CD14-positive monocyte (primary cell): ENCODE data around the gene ADAMTSL1. TPM values are rescaled to one million over a fixed set of nuclear protein-coding genes. Genes with fewer than 3 reads are reported as not detected.

Experiments used
- DNase-seq, 3 donors: peaks; one replicate each; pipeline ENCODE4 v3.0.0-alpha.2; 2011 to 2022
- H2AFZ ChIP-seq: 2 replicates; pipeline ENCODE4 v1.6.0; 2012; ENCODE audit warnings: mild to moderate bottlenecking, low read depth, low read length, inconsistent platforms; ENCODE audit not compliant: insufficient read depth, poor library complexity, severe bottlenecking
- H3K27ac ChIP-seq, 2 donors: 1 replicate in 1 of 2; 2 replicates in 1 of 2; pipeline ENCODE4 v1.5.1; 2012 to 2013; ENCODE audit warnings: low read length in 2 of 2, control low read depth in 1 of 2, inconsistent platforms in 1 of 2, low read depth in 1 of 2, mild to moderate bottlenecking in 1 of 2
- H3K27me3 ChIP-seq, 2 donors: one replicate each; pipeline versions ENCODE4 v1.6.0 to v1.6.1; 2011 to 2013; ENCODE audit warnings: low read length in 2 of 2; ENCODE audit not compliant: control insufficient read depth in 2 of 2, insufficient read depth in 2 of 2
- H3K36me3 ChIP-seq, 2 donors: replicated peaks in 1 of 2; 1 replicate in 1 of 2; 2 replicates in 1 of 2; pipeline versions ENCODE4 v1.5.1 to v1.6.1; 2012 to 2013; ENCODE audit warnings: low read length in 2 of 2, control low read depth in 1 of 2, inconsistent platforms in 1 of 2, mild to moderate bottlenecking in 1 of 2; ENCODE audit not compliant: insufficient read depth in 2 of 2, control insufficient read depth in 1 of 2
- H3K4me1 ChIP-seq, 2 donors: 1 replicate in 1 of 2; 2 replicates in 1 of 2; pipeline versions ENCODE4 v1.5.1 to v1.6.1; 2012 to 2013; ENCODE audit warnings: low read length in 2 of 2, control low read depth in 1 of 2, inconsistent platforms in 1 of 2, mild to moderate bottlenecking in 1 of 2, moderate library complexity in 1 of 2; ENCODE audit not compliant: insufficient read depth in 2 of 2, control insufficient read depth in 1 of 2
- H3K4me2 ChIP-seq: replicated peaks from 2 replicates; pipeline ENCODE3; 2012; ENCODE audit warnings: low read length, moderate library complexity, mild to moderate bottlenecking; ENCODE audit not compliant: poor library complexity, severe bottlenecking; ENCODE audit errors: extremely low read depth
- H3K4me3 ChIP-seq, 3 experiments: fragments of 200-600 bp in 1 of 3; sonication (generic) in 1 of 3; replicated peaks in 1 of 3; 1 replicate in 2 of 3; 2 replicates in 1 of 3; pipeline ENCODE4 v1.5.1; 2011 to 2013; ENCODE audit warnings: low read length in 3 of 3, mild to moderate bottlenecking in 3 of 3, control low read depth in 2 of 3, low read depth in 2 of 3, inconsistent platforms in 1 of 3, moderate library complexity in 1 of 3
- H3K79me2 ChIP-seq: 2 replicates; pipeline ENCODE4 v1.6.0; 2012; ENCODE audit warnings: mild to moderate bottlenecking, control low read depth, inconsistent platforms, low read length, moderate library complexity; ENCODE audit not compliant: insufficient read depth
- H3K9ac ChIP-seq: 2 replicates; pipeline ENCODE4 v1.6.0; 2017; ENCODE audit warnings: low read length, mild to moderate bottlenecking; ENCODE audit not compliant: insufficient read depth, poor library complexity, severe bottlenecking
- H3K9me3 ChIP-seq, 2 donors: replicated peaks in 1 of 2; 1 replicate in 1 of 2; 2 replicates in 1 of 2; pipeline versions ENCODE4 v1.5.1 to v1.6.1; 2012 to 2013; ENCODE audit warnings: low read length in 2 of 2, control low read depth in 1 of 2; ENCODE audit not compliant: control insufficient read depth in 1 of 2, insufficient read depth in 1 of 2
- H4K20me1 ChIP-seq: 2 replicates; pipeline ENCODE4 v1.6.0; 2012; ENCODE audit warnings: mild to moderate bottlenecking, low read length, control low read depth, moderate library complexity; ENCODE audit not compliant: insufficient read depth
- H3K27ac Mint-ChIP-seq, 7 donors: one replicate each; pipeline ENCODE4 v1.8.0; 2020; ENCODE audit warnings: mild to moderate bottlenecking in 7 of 7, mixed read lengths in 7 of 7, moderate library complexity in 6 of 7, inconsistent platforms in 2 of 7
- H3K27me3 Mint-ChIP-seq, 3 donors: one replicate each; pipeline ENCODE4 v1.8.0; 2021 to 2022; ENCODE audit warnings: low read depth in 3 of 3, mild to moderate bottlenecking in 3 of 3, mixed read lengths in 3 of 3, moderate library complexity in 3 of 3, inconsistent platforms in 1 of 3
- H3K36me3 Mint-ChIP-seq, 2 donors: one replicate each; pipeline ENCODE4 v1.8.0; 2020; ENCODE audit warnings: mixed read lengths in 2 of 2, inconsistent platforms in 1 of 2, mild to moderate bottlenecking in 1 of 2
- H3K4me1 Mint-ChIP-seq: one replicate; pipeline ENCODE4 v1.8.0; 2020; ENCODE audit warnings: mild to moderate bottlenecking, mixed read lengths
- H3K4me3 Mint-ChIP-seq, 2 donors: one replicate each; pipeline ENCODE4 v1.8.0; 2020; ENCODE audit warnings: mild to moderate bottlenecking in 2 of 2, mixed read lengths in 2 of 2, moderate library complexity in 1 of 2
- H3K9me3 Mint-ChIP-seq, 7 donors: one replicate each; pipeline ENCODE4 v1.8.0; 2020 to 2022; ENCODE audit warnings: mixed read lengths in 7 of 7, mild to moderate bottlenecking in 6 of 7, moderate library complexity in 6 of 7, inconsistent platforms in 2 of 7
- CTCF ChIP-seq: fragments of 200-600 bp; IDR thresholded peaks from one replicate; pipeline ENCODE4 v1.8.0; 2022; ENCODE audit warnings: antibody characterized with exemption, mild to moderate bottlenecking
- WGBS: methylation state at CpG from one replicate; pipeline ENCODE4 v1.1.5; 2013; ENCODE audit warnings: missing lambda C conversion rate; ENCODE audit not compliant: insufficient coverage; 5-methylcytosine and 5-hydroxymethylcytosine counted together
- intact Hi-C, 2 donors: fragments of 100-400 bp; cut with micrococcal nuclease; formaldehyde crosslinking; loops; one replicate each; pipeline versions ENCODE4 v1.15.0 to v1.15.1; 2023
- polyA plus RNA-seq, 3 donors: library from polyadenylated mRNA; depleted of rRNA in 1 of 3; unstranded in 2 of 3; stranded (reverse) in 1 of 3; fragments of 300-500 nt in 2 of 3; fragments of >200 nt in 1 of 3; fragmentation: Illumina TruSeq in 2 of 3; gene quantifications; 1 replicate in 2 of 3; 2 replicates in 1 of 3; pipeline ENCODE4 v1.2.3, GENCODE V29; 2012 to 2021

The ADAMTSL1 gene
- polyA plus RNA-seq, 3 donors, result not detected

GRCh38 chr9:18785604-18786003, 311.7 kb downstream of the ADAMTSL1 start:
- intact Hi-C loops, result no loop called here
- no CpG with 5 or more reads among the region's 2 CpGs for WGBS

GRCh38 chr9:18786196-18786595, 312.2 kb downstream of the ADAMTSL1 start:
- no CpG with 5 or more reads among the region's 3 CpGs for WGBS
- no peaks in the 10 kb centered on the region for H3K36me3 ChIP-seq
- Mint-ChIP-seq H3K4me3 (no peak overlapping the region), H3K4me1 (no peaks in the 10 kb centered on the region), H3K9me3 (peaks cover 0 to 3% (median 0%) of the 10 kb centered on the region in 7 donors), H3K27ac (no peak overlapping the region), H3K36me3 (no peaks in the 10 kb centered on the region), H3K27me3 (peaks cover 0 to 2% (median 0%) of the 10 kb centered on the region in 3 donors)
- no peak for TF ChIP-seq CTCF
- no peak overlapping the region for H3K9ac ChIP-seq
- no peaks in the 10 kb centered on the region for H3K79me2 ChIP-seq
- no peaks in the 10 kb centered on the region for H3K27me3 ChIP-seq
- no peak overlapping the region for H3K4me3 ChIP-seq
- no peak overlapping the region for H3K27ac ChIP-seq
- H2AFZ ChIP-seq, result no peak overlapping the region
- DNase-seq, result no peak
- no peak overlapping the region for H3K4me2 ChIP-seq
- no peaks in the 10 kb centered on the region for H4K20me1 ChIP-seq
- H3K9me3 ChIP-seq, result no peaks in the 10 kb centered on the region
- H3K4me1 ChIP-seq, result no peaks in the 10 kb centered on the region
- intact Hi-C loops, result no loop called here

More at GRCh38 chr9:18785604-18786003, 311.7 kb downstream of the ADAMTSL1 start:
- Mint-ChIP-seq H3K4me3 (no peak overlapping the region), H3K36me3 (no peaks in the 10 kb centered on the region), H3K9me3 (peaks cover 0 to 3% (median 0%) of the 10 kb centered on the region in 7 donors), H3K27me3 (peaks cover 0 to 2% (median 0%) of the 10 kb centered on the region in 3 donors), H3K27ac (no peak overlapping the region), H3K4me1 (no peaks in the 10 kb centered on the region)
- Histone ChIP-seq H2AFZ (no peak overlapping the region), H3K27me3 (no peaks in the 10 kb centered on the region), H4K20me1 (no peaks in the 10 kb centered on the region), H3K4me2 (no peak overlapping the region), H3K79me2 (no peaks in the 10 kb centered on the region), H3K9ac (no peak overlapping the region), H3K9me3 (no peaks in the 10 kb centered on the region), H3K36me3 (no peaks in the 10 kb centered on the region), H3K4me1 (no peaks in the 10 kb centered on the region), H3K4me3 (no peak overlapping the region), H3K27ac (no peak overlapping the region)
- TF ChIP-seq CTCF, result no peak
- DNase-seq, result no peak
